Nephron progenitor cell (in vitro differentiated cells): Measurements from ENCODE around the gene GUCD1.
"Not testable (repeated sequence)": the region's sequence is repeated elsewhere in the genome, so short reads cannot be mapped to it uniquely, and the experiment has no call there.

Source experiments
- DNase-seq: peaks from one replicate; pipeline ENCODE4 v3.0.0; 2021
- H3K27ac Mint-ChIP-seq: 2 replicates; pipeline ENCODE4 v1.8.0; 2021; ENCODE audit warnings: mild to moderate bottlenecking, moderate library complexity, mixed read lengths
- H3K27me3 Mint-ChIP-seq: 2 replicates; pipeline ENCODE4 v1.8.0; 2021; ENCODE audit warnings: mild to moderate bottlenecking, low read depth, mixed read lengths; ENCODE audit not compliant: poor library complexity
- H3K36me3 Mint-ChIP-seq: 2 replicates; pipeline ENCODE4 v1.8.0; 2021; ENCODE audit warnings: low read depth, mixed read lengths
- H3K4me1 Mint-ChIP-seq: 2 replicates; pipeline ENCODE4 v1.8.0; 2021; ENCODE audit warnings: mixed read lengths
- H3K4me3 Mint-ChIP-seq: 2 replicates; pipeline ENCODE4 v1.8.0; 2021; ENCODE audit warnings: mild to moderate bottlenecking, moderate library complexity, mixed read lengths
- H3K9me3 Mint-ChIP-seq: 2 replicates; pipeline ENCODE4 v1.8.0; 2021; ENCODE audit warnings: mild to moderate bottlenecking, moderate library complexity, mixed read lengths
- TF ChIP-seq, protein P1 (sequence below): fragments of 200-600 bp; sonication (generic); IDR thresholded peaks from 2 replicates; pipeline ENCODE4 v1.5.0; 2021; ENCODE audit warnings: antibody characterized with exemption

Gene GUCD1

GRCh38 chr22:24540470-24540869 is 14.5 kb downstream of the GUCD1 start:
- Mint-ChIP-seq H3K36me3 (peaks cover 13% of the 10 kb centered on the region), H3K27ac (no peak overlapping the region), H3K9me3 (no peaks in the 10 kb centered on the region), H3K4me3 (no peak overlapping the region), H3K4me1 (no peaks in the 10 kb centered on the region), H3K27me3 (peaks cover 1% of the 10 kb centered on the region)
- TF ChIP-seq, protein P1, sequence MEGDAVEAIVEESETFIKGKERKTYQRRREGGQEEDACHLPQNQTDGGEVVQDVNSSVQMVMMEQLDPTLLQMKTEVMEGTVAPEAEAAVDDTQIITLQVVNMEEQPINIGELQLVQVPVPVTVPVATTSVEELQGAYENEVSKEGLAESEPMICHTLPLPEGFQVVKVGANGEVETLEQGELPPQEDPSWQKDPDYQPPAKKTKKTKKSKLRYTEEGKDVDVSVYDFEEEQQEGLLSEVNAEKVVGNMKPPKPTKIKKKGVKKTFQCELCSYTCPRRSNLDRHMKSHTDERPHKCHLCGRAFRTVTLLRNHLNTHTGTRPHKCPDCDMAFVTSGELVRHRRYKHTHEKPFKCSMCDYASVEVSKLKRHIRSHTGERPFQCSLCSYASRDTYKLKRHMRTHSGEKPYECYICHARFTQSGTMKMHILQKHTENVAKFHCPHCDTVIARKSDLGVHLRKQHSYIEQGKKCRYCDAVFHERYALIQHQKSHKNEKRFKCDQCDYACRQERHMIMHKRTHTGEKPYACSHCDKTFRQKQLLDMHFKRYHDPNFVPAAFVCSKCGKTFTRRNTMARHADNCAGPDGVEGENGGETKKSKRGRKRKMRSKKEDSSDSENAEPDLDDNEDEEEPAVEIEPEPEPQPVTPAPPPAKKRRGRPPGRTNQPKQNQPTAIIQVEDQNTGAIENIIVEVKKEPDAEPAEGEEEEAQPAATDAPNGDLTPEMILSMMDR: no peak
- no peak for DNase-seq

DNA sequence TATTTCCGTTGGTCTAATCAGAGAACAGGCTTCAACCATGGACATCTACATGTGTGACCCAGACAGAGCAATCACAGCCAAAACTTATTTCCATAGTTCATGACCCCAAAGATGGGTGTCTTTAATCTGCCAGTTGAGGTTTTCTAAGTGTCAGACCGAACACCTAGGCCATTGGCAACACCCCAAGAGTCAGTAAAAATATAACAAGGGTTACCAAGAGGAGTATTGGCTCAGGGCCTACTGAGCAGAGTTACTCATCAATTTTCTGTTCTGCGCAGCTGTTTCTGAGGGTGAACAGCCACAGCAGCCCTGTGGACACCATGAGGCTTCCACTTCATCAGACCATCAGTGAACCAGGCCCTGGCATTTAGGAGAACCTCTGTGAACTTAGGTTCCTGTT is 18.8 kb downstream of the GUCD1 start:
- Mint-ChIP-seq H3K4me1 (peaks cover 9% of the 10 kb centered on the region), H3K36me3 (peaks cover 8% of the 10 kb centered on the region), H3K27me3 (peaks cover 7% of the 10 kb centered on the region), H3K27ac (no peak overlapping the region), H3K9me3 (no peaks in the 10 kb centered on the region), H3K4me3 (no peak overlapping the region)
- DNase-seq: no peak
- TF ChIP-seq, protein P1: no peak

GRCh38 chr22:24535348-24535747 is 19.6 kb downstream of the GUCD1 start:
- H3K27me3 Mint-ChIP-seq: peaks cover 7% of the 10 kb centered on the region
- no peak for DNase-seq
- H3K9me3 Mint-ChIP-seq: no peaks in the 10 kb centered on the region
- no peak overlapping the region for H3K4me3 Mint-ChIP-seq
- TF ChIP-seq, protein P1: no peak
- peaks cover 8% of the 10 kb centered on the region for H3K36me3 Mint-ChIP-seq
- H3K27ac Mint-ChIP-seq: no peak overlapping the region
- peaks cover 9% of the 10 kb centered on the region for H3K4me1 Mint-ChIP-seq

DNA sequence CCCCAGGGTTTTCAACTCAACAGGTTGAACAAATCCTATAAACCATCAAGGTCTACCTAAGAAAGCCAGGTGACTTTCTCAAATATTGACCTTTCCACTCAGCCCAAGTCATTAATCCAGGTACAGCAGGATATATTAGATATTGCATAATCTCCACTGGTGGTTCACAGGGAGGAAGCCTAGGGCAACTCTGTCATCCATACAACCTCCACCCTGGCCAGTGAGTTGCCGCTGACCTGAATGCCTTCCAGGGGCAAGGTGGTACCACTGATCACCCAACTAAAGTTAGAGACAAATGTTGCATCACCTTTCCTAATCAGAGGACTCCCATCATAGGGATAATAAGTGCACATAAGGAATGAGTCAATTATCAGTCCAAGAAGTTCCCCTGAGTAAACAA is 22.9 kb downstream of the GUCD1 start:
- H3K27me3 Mint-ChIP-seq: peaks cover 17% of the 10 kb centered on the region
- no peaks in the 10 kb centered on the region for H3K9me3 Mint-ChIP-seq
- TF ChIP-seq, protein P1: no peak
- DNase-seq: no peak
- no peak overlapping the region for H3K4me3 Mint-ChIP-seq
- H3K27ac Mint-ChIP-seq: no peak overlapping the region
- peaks cover 9% of the 10 kb centered on the region for H3K4me1 Mint-ChIP-seq
- H3K36me3 Mint-ChIP-seq: no peaks in the 10 kb centered on the region

DNA sequence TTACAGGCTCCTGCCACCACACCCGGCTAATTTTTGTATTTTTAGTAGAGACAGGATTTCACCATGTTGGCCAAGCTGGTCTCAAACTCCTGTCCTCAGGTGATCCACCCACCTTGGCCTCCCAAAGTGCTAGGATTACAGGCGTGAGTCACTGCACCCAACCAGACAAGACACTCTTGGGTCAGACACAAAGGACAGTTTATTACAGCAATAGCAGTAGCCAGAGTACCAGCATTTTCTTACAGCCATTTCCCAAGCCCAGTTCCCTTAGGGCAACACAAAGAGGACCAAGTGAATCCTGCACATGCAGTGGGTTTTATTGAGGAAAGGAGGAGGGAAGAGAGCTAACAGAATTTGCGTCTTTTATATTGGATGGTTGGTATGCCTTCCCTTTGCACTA is 24.0 kb downstream of the GUCD1 start:
- H3K27ac Mint-ChIP-seq, H3K9me3 Mint-ChIP-seq, H3K36me3 Mint-ChIP-seq, DNase-seq, H3K4me1 Mint-ChIP-seq, H3K4me3 Mint-ChIP-seq: not testable (repeated sequence)
- H3K27me3 Mint-ChIP-seq: peaks cover 17% of the 10 kb centered on the region

- Mint-ChIP-seq H3K4me1 (peaks cover 9% of the 10 kb centered on the region), H3K27me3 (peaks cover 14% of the 10 kb centered on the region), H3K9me3 (no peaks in the 10 kb centered on the region), H3K4me3 (no peak overlapping the region), H3K27ac (no peak overlapping the region), H3K36me3 (no peaks in the 10 kb centered on the region)
- TF ChIP-seq, protein P1: no peak
- DNase-seq: no peak
Observed at GRCh38 chr22:24529898-24530297, 25.0 kb downstream of the GUCD1 start.
